ENCODE results near the gene POU1F1. TPM values are rescaled to one million over a fixed set of nuclear protein-coding genes. Genes with fewer than 3 reads are reported as not detected.
"Not testable (repeated sequence)": the region's sequence is repeated elsewhere in the genome, so short reads cannot be mapped to it uniquely, and the experiment has no call there.

POU1F1 gene
- under 1 TPM in 1 of 8 experiments, not detected in 7; 0.19 TPM for total RNA-seq

- no peaks in the 10 kb centered on the region for H3K4me1 ChIP-seq (replicated peaks in 1 of 2)
- in situ Hi-C loops (cut with MboI; ENCODE audit: low pct_unique_long_range_greater_than_20kb in 2 of 9, low sequenced_read_pairs in 9 of 9, unreplicated experiment in 9 of 9) = no loop called here
- no peak for ATAC-seq (replicated peaks in 6 of 8)
- H3K4me3 ChIP-seq = no peak within 1 kb of the TSS
- 20 to 92% (median 81%) methylated on average over 1 to 5 of the region's 6 CpGs for WGBS, 10 experiments
- no peak within 1 kb of the TSS for H3K27ac ChIP-seq
These were observed at the start of gene POU1F1 for GRCh38 chr3:87276484-87276883. Gene POU1F1, minus strand, starts transcription at chr3:87276584. Its CDS starts 122 bp downstream, at chr3:87276462.

- Histone ChIP-seq H3K4me1 (replicated peaks in 1 of 2) (no peaks in the 10 kb centered on the region), H3K27ac (no peak overlapping the region), H3K4me3 (no peak overlapping the region)
- 40 to 83% (median 73%) methylated on average over 1 of the region's 1 CpG; no CpG with 5 or more reads in 4 of the 10 experiments for WGBS, 10 experiments
- in situ Hi-C loops (cut with MboI; ENCODE audit: low pct_unique_long_range_greater_than_20kb in 2 of 9, low sequenced_read_pairs in 9 of 9, unreplicated experiment in 9 of 9) = loop anchor here in 3 of 9 experiments (25.0 kb wide), 4 partner anchors 163 to 688 kb away; no protein-coding TSS in a partner anchor
- no peak for ATAC-seq (replicated peaks in 6 of 8)
These were observed 48.2 kb upstream of the POU1F1 start for GRCh38 chr3:87324609-87325008.

- no peaks in the 10 kb centered on the region for H3K4me1 ChIP-seq (replicated peaks in 1 of 2)
- H3K27ac ChIP-seq = no peak overlapping the region
- WGBS, 10 experiments = 0 to 83% (median 73%) methylated on average over 1 to 6 of the region's 7 CpGs; no CpG with 5 or more reads in 2 of the 10 experiments
- no peak overlapping the region for H3K4me3 ChIP-seq
- in situ Hi-C loops (cut with MboI; ENCODE audit: low pct_unique_long_range_greater_than_20kb in 2 of 9, low sequenced_read_pairs in 9 of 9, unreplicated experiment in 9 of 9) = loop anchor here in 3 of 9 experiments (25.0 kb wide), 4 partner anchors 166 to 691 kb away; no protein-coding TSS in a partner anchor
- peak in 3 of 8 experiments; percentile 85 to 92 (median 88) for ATAC-seq (replicated peaks in 6 of 8)
These were observed 44.6 kb upstream of the POU1F1 start for GRCh38 chr3:87320756-87321626.

- ATAC-seq (replicated peaks in 6 of 8) = no peak
- in situ Hi-C loops (cut with MboI; ENCODE audit: low pct_unique_long_range_greater_than_20kb in 2 of 9, low sequenced_read_pairs in 9 of 9, unreplicated experiment in 9 of 9) = loop anchor here in 3 of 9 experiments (25.0 kb wide), 4 partner anchors 169 to 694 kb away; no protein-coding TSS in a partner anchor
- H3K4me3 ChIP-seq = no peak overlapping the region
- no peak overlapping the region for H3K27ac ChIP-seq
- 44 to 100% (median 86%) methylated on average over 2 of the region's 2 CpGs for WGBS, 10 experiments
- no peaks in the 10 kb centered on the region for H3K4me1 ChIP-seq (replicated peaks in 1 of 2)
These were observed 42.2 kb upstream of the POU1F1 start for GRCh38 chr3:87318617-87319021.

GRCh38 chr3:87317779-87318178 lies 41.4 kb upstream of the POU1F1 start:
- no peak for ATAC-seq (replicated peaks in 6 of 8)
- WGBS, 10 experiments = 0 to 95% (median 83%) methylated on average over 1 to 4 of the region's 4 CpGs
- Histone ChIP-seq H3K27ac (no peak overlapping the region), H3K4me3 (no peak overlapping the region), H3K4me1 (replicated peaks in 1 of 2) (no peaks in the 10 kb centered on the region)
- in situ Hi-C loops (cut with MboI; ENCODE audit: low pct_unique_long_range_greater_than_20kb in 2 of 9, low sequenced_read_pairs in 9 of 9, unreplicated experiment in 9 of 9) = loop anchor here in 3 of 9 experiments (25.0 kb wide), 4 partner anchors 170 to 695 kb away; no protein-coding TSS in a partner anchor

- in situ Hi-C loops (cut with MboI; ENCODE audit: low pct_unique_long_range_greater_than_20kb in 2 of 9, low sequenced_read_pairs in 9 of 9, unreplicated experiment in 9 of 9) = loop anchor here in 3 of 9 experiments (25.0 kb wide), 4 partner anchors 174 to 699 kb away; no protein-coding TSS in a partner anchor
- 60 to 100% (median 100%) methylated on average over 1 of the region's 1 CpG; no CpG with 5 or more reads in 3 of the 10 experiments for WGBS, 10 experiments
- no peaks in the 10 kb centered on the region for H3K4me1 ChIP-seq (replicated peaks in 1 of 2)
- ATAC-seq (replicated peaks in 6 of 8) = no peak
- no peak overlapping the region for H3K27ac ChIP-seq
- H3K4me3 ChIP-seq = no peak overlapping the region
These were observed 37.3 kb upstream of the POU1F1 start for GRCh38 chr3:87313641-87314040.

GRCh38 chr3:87311309-87311708 lies 34.9 kb upstream of the POU1F1 start:
- Histone ChIP-seq H3K4me1 (replicated peaks in 1 of 2) (no peaks in the 10 kb centered on the region), H3K27ac (no peak overlapping the region), H3K4me3 (no peak overlapping the region)
- WGBS, 10 experiments = 33 to 100% (median 86%) methylated on average over 1 of the region's 1 CpG; no CpG with 5 or more reads in 2 of the 10 experiments
- in situ Hi-C loops (cut with MboI; ENCODE audit: low pct_unique_long_range_greater_than_20kb in 2 of 9, low sequenced_read_pairs in 9 of 9, unreplicated experiment in 9 of 9) = loop anchor here in 3 of 9 experiments (25.0 kb wide), 4 partner anchors 176 to 701 kb away; no protein-coding TSS in a partner anchor
- ATAC-seq (replicated peaks in 6 of 8) = no peak

GRCh38 chr3:87309601-87310000 lies 33.2 kb upstream of the POU1F1 start:
- no peak for ATAC-seq (replicated peaks in 6 of 8)
- H3K27ac ChIP-seq = no peak overlapping the region
- in situ Hi-C loops (cut with MboI; ENCODE audit: low pct_unique_long_range_greater_than_20kb in 2 of 9, low sequenced_read_pairs in 9 of 9, unreplicated experiment in 9 of 9) = loop anchor here in 3 of 9 experiments (25.0 kb wide), 4 partner anchors 178 to 703 kb away; no protein-coding TSS in a partner anchor
- H3K4me3 ChIP-seq = no peak overlapping the region
- no peaks in the 10 kb centered on the region for H3K4me1 ChIP-seq (replicated peaks in 1 of 2)
- WGBS, 10 experiments = 0 to 100% (median 90%) methylated on average over 1 to 3 of the region's 3 CpGs; no CpG with 5 or more reads in 2 of the 10 experiments

GRCh38 chr3:87307805-87308204 lies 31.4 kb upstream of the POU1F1 start:
- no peak for ATAC-seq (replicated peaks in 6 of 8)
- no peak overlapping the region for H3K4me3 ChIP-seq
- H3K4me1 ChIP-seq (replicated peaks in 1 of 2) = no peaks in the 10 kb centered on the region
- 50 to 100% (median 100%) methylated on average over 1 to 2 of the region's 2 CpGs for WGBS, 10 experiments
- no peak overlapping the region for H3K27ac ChIP-seq
- in situ Hi-C loops (cut with MboI; ENCODE audit: low pct_unique_long_range_greater_than_20kb in 2 of 9, low sequenced_read_pairs in 9 of 9, unreplicated experiment in 9 of 9) = loop anchor here in 3 of 9 experiments (25.0 kb wide), 4 partner anchors 179 to 704 kb away; no protein-coding TSS in a partner anchor

- Histone ChIP-seq H3K27ac (no peak overlapping the region), H3K4me1 (replicated peaks in 1 of 2) (no peaks in the 10 kb centered on the region), H3K4me3 (no peak overlapping the region)
- in situ Hi-C loops (cut with MboI; ENCODE audit: low pct_unique_long_range_greater_than_20kb in 2 of 9, low sequenced_read_pairs in 9 of 9, unreplicated experiment in 9 of 9) = loop anchor here in 3 of 9 experiments (25.0 kb wide), 4 partner anchors 182 to 707 kb away; no protein-coding TSS in a partner anchor
- ATAC-seq (replicated peaks in 6 of 8) = no peak
- WGBS, 10 experiments = 43 to 100% (median 90%) methylated on average over 1 to 3 of the region's 3 CpGs; no CpG with 5 or more reads in 1 of the 10 experiments
These were observed 29.1 kb upstream of the POU1F1 start for GRCh38 chr3:87305517-87305916.

GRCh38 chr3:87305031-87305430 lies 28.6 kb upstream of the POU1F1 start:
- H3K4me3 ChIP-seq; H3K4me1 ChIP-seq (replicated peaks in 1 of 2); H3K27ac ChIP-seq; ATAC-seq (replicated peaks in 6 of 8): not testable (repeated sequence)
- in situ Hi-C loops (cut with MboI; ENCODE audit: low pct_unique_long_range_greater_than_20kb in 2 of 9, low sequenced_read_pairs in 9 of 9, unreplicated experiment in 9 of 9) = loop anchor here in 3 of 9 experiments (25.0 kb wide), 4 partner anchors 182 to 707 kb away; no protein-coding TSS in a partner anchor
- 11 to 90% (median 75%) methylated on average over 1 of the region's 1 CpG; no CpG with 5 or more reads in 5 of the 10 experiments for WGBS, 10 experiments

GRCh38 chr3:87298111-87298718 lies 21.8 kb upstream of the POU1F1 start:
- Histone ChIP-seq H3K4me3 (no peak overlapping the region), H3K27ac (no peak overlapping the region), H3K4me1 (replicated peaks in 1 of 2) (no peaks in the 10 kb centered on the region)
- in situ Hi-C loops (cut with MboI; ENCODE audit: low pct_unique_long_range_greater_than_20kb in 2 of 9, low sequenced_read_pairs in 9 of 9, unreplicated experiment in 9 of 9) = no loop called here
- WGBS, 10 experiments = 0 to 36% (median 17%) methylated on average over 2 to 3 of the region's 3 CpGs; no CpG with 5 or more reads in 1 of the 10 experiments
- peak in 4 of 8 experiments; percentile 39 to 60 (median 44) for ATAC-seq (replicated peaks in 6 of 8)

All from motor neuron (in vitro differentiated cells).